Measurements from ENCODE around the gene AURKA. TPM values are rescaled to one million over a fixed set of nuclear protein-coding genes. Genes with fewer than 3 reads are reported as not detected.

AURKA gene
- total RNA-seq, 1 donor from 2014 or later: 9.6 TPM

- Mint-ChIP-seq H3K36me3 (ENCODE audit: low read depth) (peaks cover 21% of the 10 kb centered on the region), H3K4me3 (ENCODE audit: unreplicated experiment) (no peak overlapping the region), H3K27me3 (ENCODE audit: low read depth) (no peaks in the 10 kb centered on the region), H3K27ac (ENCODE audit: unreplicated experiment) (no peak overlapping the region), H3K9me3 (ENCODE audit: low read depth) (no peaks in the 10 kb centered on the region), H3K4me1 (ENCODE audit: low read depth) (peaks cover 3% of the 10 kb centered on the region)
- no peak for TF ChIP-seq CTCF (IDR thresholded peaks at IDR 0.05)
- DNase-seq (ENCODE audit: low spot score): no peak
These were observed 22.8 kb downstream of the AURKA start for GRCh38 chr20:56369179-56369578.

GRCh38 chr20:56368351-56369134, 23.5 kb downstream of the AURKA start:
- TF ChIP-seq CTCF (IDR thresholded peaks at IDR 0.05): no peak

GRCh38 chr20:56363491-56363890, 28.5 kb downstream of the AURKA start:
- H3K9me3 Mint-ChIP-seq (ENCODE audit: low read depth): no peaks in the 10 kb centered on the region
- no peak overlapping the region for H3K27ac Mint-ChIP-seq (ENCODE audit: unreplicated experiment)
- TF ChIP-seq CTCF (IDR thresholded peaks at IDR 0.05): no peak
- H3K4me1 Mint-ChIP-seq (ENCODE audit: low read depth): peaks cover 20% of the 10 kb centered on the region
- no peak for DNase-seq (ENCODE audit: low spot score)
- peaks cover 18% of the 10 kb centered on the region for H3K36me3 Mint-ChIP-seq (ENCODE audit: low read depth)
- H3K27me3 Mint-ChIP-seq (ENCODE audit: low read depth): no peaks in the 10 kb centered on the region
- H3K4me3 Mint-ChIP-seq (ENCODE audit: unreplicated experiment): no peak overlapping the region

More at GRCh38 chr20:56368351-56369134, 23.5 kb downstream of the AURKA start:
- peak overlapping the region; percentile 34 for H3K27ac Mint-ChIP-seq (ENCODE audit: unreplicated experiment)
- peaks cover 21% of the 10 kb centered on the region for H3K36me3 Mint-ChIP-seq (ENCODE audit: low read depth)
- H3K4me3 Mint-ChIP-seq (ENCODE audit: unreplicated experiment): no peak overlapping the region
- no peaks in the 10 kb centered on the region for H3K9me3 Mint-ChIP-seq (ENCODE audit: low read depth)
- no peaks in the 10 kb centered on the region for H3K4me1 Mint-ChIP-seq (ENCODE audit: low read depth)
- DNase-seq (ENCODE audit: low spot score): no peak
- no peaks in the 10 kb centered on the region for H3K27me3 Mint-ChIP-seq (ENCODE audit: low read depth)

- Mint-ChIP-seq H3K9me3 (ENCODE audit: low read depth) (no peaks in the 10 kb centered on the region), H3K27ac (ENCODE audit: unreplicated experiment) (no peak overlapping the region), H3K27me3 (ENCODE audit: low read depth) (no peaks in the 10 kb centered on the region), H3K4me3 (ENCODE audit: unreplicated experiment) (no peak overlapping the region), H3K4me1 (ENCODE audit: low read depth) (peaks cover 20% of the 10 kb centered on the region), H3K36me3 (ENCODE audit: low read depth) (peaks cover 15% of the 10 kb centered on the region)
- DNase-seq (ENCODE audit: low spot score): no peak
- TF ChIP-seq CTCF (IDR thresholded peaks at IDR 0.05): no peak
These were observed 29.1 kb downstream of the AURKA start for GRCh38 chr20:56362833-56363413.

GRCh38 chr20:56361900-56362299, 30.1 kb downstream of the AURKA start:
- H3K9me3 Mint-ChIP-seq (ENCODE audit: low read depth): no peaks in the 10 kb centered on the region
- no peaks in the 10 kb centered on the region for H3K27me3 Mint-ChIP-seq (ENCODE audit: low read depth)
- no peak overlapping the region for H3K27ac Mint-ChIP-seq (ENCODE audit: unreplicated experiment)
- no peak for DNase-seq (ENCODE audit: low spot score)
- H3K4me3 Mint-ChIP-seq (ENCODE audit: unreplicated experiment): no peak overlapping the region
- no peak for TF ChIP-seq CTCF (IDR thresholded peaks at IDR 0.05)
- peaks cover 9% of the 10 kb centered on the region for H3K36me3 Mint-ChIP-seq (ENCODE audit: low read depth)
- H3K4me1 Mint-ChIP-seq (ENCODE audit: low read depth): peaks cover 20% of the 10 kb centered on the region

Data from chondrocyte (in vitro differentiated cells).